Endothelial cell of umbilical vein (primary cell): ENCODE results near the gene PGM2L1. TPM values are rescaled to one million over a fixed set of nuclear protein-coding genes. Genes with fewer than 3 reads are reported as not detected.

Experiments used
- BruUV-seq: library from RNA; stranded (reverse); fragments of 400-500 nt; replicated peaks from 2 replicates; lab custom pipeline; 2021; lab: Mats Ljungman, UMichigan
- CTCF ChIA-PET: fragments of 300-600, 350-600 bp; sonication (Branson Sonifier 250); formaldehyde crosslinking; loops from one replicate; lab custom pipeline; 2021; ENCODE audit warnings: antibody characterized with exemption, inconsistent platforms; lab: Charles Lee
- POLR2A ChIA-PET: fragments of 300-600, 350-600 bp; sonication (Branson Sonifier 250); formaldehyde crosslinking; loops from one replicate; lab custom pipeline; 2021; ENCODE audit warnings: antibody characterized with exemption, inconsistent platforms; lab: Charles Lee
- DNase-seq: peaks from one replicate; pipeline ENCODE4 v3.0.0-alpha.2; 2011; ENCODE audit warnings: low read depth, low spot score
- FAIRE-seq: peaks from 2 replicates; lab custom pipeline; 2011; peaks lifted over from hg19 to GRCh38; lab: Jason Lieb, UNC
- H2AFZ ChIP-seq: 2 replicates; pipeline ENCODE4 v1.6.0; 2012; ENCODE audit warnings: low read depth, low read length, control low read depth, inconsistent platforms
- H3K27ac ChIP-seq: 2 replicates; pipeline ENCODE4 v1.5.1; 2011; ENCODE audit warnings: low read depth, mild to moderate bottlenecking, control low read depth, low read length, moderate library complexity; ENCODE audit not compliant: insufficient read depth
- H3K27me3 ChIP-seq, 2 experiments: 2 replicates each; pipeline versions ENCODE4 v1.6.0 to v1.6.1; 2011; ENCODE audit warnings: low read length in 2 of 2, mixed read lengths in 1 of 2; ENCODE audit not compliant: control insufficient read depth in 2 of 2, insufficient read depth in 2 of 2
- H3K36me3 ChIP-seq, 2 experiments: 2 replicates in 1 of 2; 3 replicates in 1 of 2; pipeline ENCODE4 v1.5.1; 2011; ENCODE audit warnings: low read length in 2 of 2, mild to moderate bottlenecking in 1 of 2, moderate library complexity in 1 of 2; ENCODE audit not compliant: control insufficient read depth in 2 of 2, insufficient read depth in 2 of 2; ENCODE audit errors: extremely low read depth in 1 of 2
- H3K4me1 ChIP-seq: 3 replicates; pipeline ENCODE4 v1.5.1; 2011; ENCODE audit warnings: mild to moderate bottlenecking, low read length; ENCODE audit not compliant: control insufficient read depth, insufficient read depth; ENCODE audit errors: extremely low read depth
- H3K4me2 ChIP-seq: 2 replicates; pipeline ENCODE4 v1.6.1; 2011; ENCODE audit warnings: low read length, control low read depth, mixed read lengths; ENCODE audit not compliant: insufficient read depth
- H3K4me3 ChIP-seq, 3 experiments: fragments of 200-600 bp in 1 of 3; sonication (generic), shearing (Covaris generic) in 1 of 3; replicated peaks in 1 of 3; 2 replicates each; pipeline ENCODE4 v1.5.1; 2011 to 2016; ENCODE audit warnings: control low read depth in 3 of 3, low read length in 3 of 3, mild to moderate bottlenecking in 2 of 3, inconsistent platforms in 1 of 3, low read depth in 1 of 3, moderate library complexity in 1 of 3; ENCODE audit not compliant: insufficient read depth in 1 of 3
- H3K79me2 ChIP-seq: 2 replicates; pipeline ENCODE4 v1.6.0; 2012; ENCODE audit warnings: low read length, inconsistent platforms; ENCODE audit not compliant: control insufficient read depth, insufficient read depth
- H3K9ac ChIP-seq: replicated peaks from 2 replicates; pipeline ENCODE3; 2011; ENCODE audit warnings: low read length, control low read depth; ENCODE audit not compliant: insufficient read depth; ENCODE audit errors: extremely low read depth
- H3K9me1 ChIP-seq: replicated peaks from 3 replicates; pipeline ENCODE4 v1.6.0; 2011; ENCODE audit warnings: mild to moderate bottlenecking, low read length; ENCODE audit not compliant: control insufficient read depth, insufficient read depth; ENCODE audit errors: extremely low read depth
- H3K9me3 ChIP-seq: replicated peaks from 2 replicates; pipeline ENCODE4 v1.5.1; 2012; ENCODE audit warnings: low read length, inconsistent platforms; ENCODE audit not compliant: control insufficient read depth, insufficient read depth
- H4K20me1 ChIP-seq: replicated peaks from 2 replicates; pipeline ENCODE3; 2011; ENCODE audit warnings: mild to moderate bottlenecking, low read length; ENCODE audit not compliant: control insufficient read depth, insufficient read depth; ENCODE audit errors: extremely low read depth
- CTCF ChIP-seq, 2 donors: IDR thresholded peaks; 1 replicate in 1 of 2; 2 replicates in 1 of 2; pipeline ENCODE4 v1.5.1; 2011; ENCODE audit warnings: low read length in 2 of 2, mild to moderate bottlenecking in 2 of 2, moderate library complexity in 2 of 2, control low read depth in 1 of 2, inconsistent platforms in 1 of 2, low read depth in 1 of 2; ENCODE audit not compliant: insufficient read depth in 1 of 2; ENCODE audit errors: extremely low read depth in 1 of 2
- EZH2 ChIP-seq: IDR thresholded peaks from 2 replicates; pipeline ENCODE4 v1.6.1; 2012; ENCODE audit warnings: borderline replicate concordance, low read depth, mild to moderate bottlenecking, moderate library complexity, low read length, inconsistent platforms; ENCODE audit not compliant: severe bottlenecking
- FOS ChIP-seq: IDR thresholded peaks from 2 replicates; pipeline ENCODE4 v1.6.1; 2011; ENCODE audit warnings: mild to moderate bottlenecking, low read length, moderate library complexity, borderline replicate concordance; ENCODE audit not compliant: insufficient read depth
- GATA2 ChIP-seq: IDR thresholded peaks from 2 replicates; pipeline ENCODE4 v1.7.0; 2011; ENCODE audit warnings: low read depth, mild to moderate bottlenecking, moderate library complexity, mixed read lengths, low read length; ENCODE audit not compliant: insufficient read length, insufficient read depth
- JUN ChIP-seq: IDR thresholded peaks from 2 replicates; pipeline ENCODE4 v1.6.1; 2011; ENCODE audit warnings: borderline replicate concordance, low read depth; ENCODE audit not compliant: insufficient read length, insufficient read depth
- MAX ChIP-seq: IDR thresholded peaks from 2 replicates; pipeline ENCODE4 v1.6.1; 2011; ENCODE audit not compliant: insufficient read depth, insufficient read length
- MYC ChIP-seq: IDR thresholded peaks from one replicate; pipeline ENCODE4 v1.6.1; 2011; ENCODE audit warnings: mild to moderate bottlenecking, low read depth, low read length
- POLR2A ChIP-seq: IDR thresholded peaks from 2 replicates; pipeline ENCODE4 v1.6.1; 2012; ENCODE audit warnings: low read depth, mild to moderate bottlenecking, control low read depth, low read length
- POLR2AphosphoS5 ChIP-seq: IDR thresholded peaks from 2 replicates; pipeline ENCODE4 v1.6.1; 2012; ENCODE audit warnings: low read depth, mild to moderate bottlenecking, control low read depth, low read length, moderate library complexity; ENCODE audit not compliant: insufficient read depth
- dilution Hi-C: fragments of 300-500 bp; cut with MboI; formaldehyde crosslinking; loops from one replicate; pipeline ENCODE4 v1.15.0; 2019; ENCODE audit warnings: low sequenced_read_pairs; ENCODE audit not compliant: extremely low pct_ligation_motif_present
- intact Hi-C: fragments of 100-400 bp; cut with micrococcal nuclease; formaldehyde crosslinking; loops from one replicate; pipeline ENCODE4 v1.10.0; 2022
- polyA plus RNA-seq, 4 experiments: library from polyadenylated mRNA; depleted of rRNA in 3 of 4; stranded (reverse) in 3 of 4; unstranded in 1 of 4; fragments of >200 nt; gene quantifications; 2 replicates each; pipeline versions ENCODE4 v1.2.1 to v1.2.3, GENCODE V29; 2011 to 2012; ENCODE audit warnings: missing spikeins in 1 of 4
- total RNA-seq: library from RNA; stranded (reverse); gene quantifications from 2 replicates; pipeline ENCODE4 v1.2.3, GENCODE V29; 2021

The PGM2L1 gene
- total and polyA plus RNA-seq, 2 donors (not counting 3 experiments of a cell fraction or from before 2014, with no cell fraction given), result 7.9 to 31.4 TPM

GRCh38 chr11:74384641-74385040, 13.6 kb downstream of the PGM2L1 start:
- Histone ChIP-seq H4K20me1 (no peaks in the 10 kb centered on the region), H3K9me3 (no peaks in the 10 kb centered on the region), H3K79me2 (peaks cover 10% of the 10 kb centered on the region), H3K36me3 (no peaks in the 10 kb centered on the region), H3K9me1 (no peaks in the 10 kb centered on the region), H3K4me3 (no peak overlapping the region), H3K4me2 (no peak overlapping the region), H3K4me1 (peaks cover 5% of the 10 kb centered on the region), H3K9ac (no peak overlapping the region), H2AFZ (no peak overlapping the region), H3K27me3 (no peaks in the 10 kb centered on the region), H3K27ac (no peak overlapping the region)
- POLR2A ChIA-PET, result no interaction called here
- dilution Hi-C loops, result no loop called here
- FAIRE-seq (no peak), DNase-seq (no peak)
- no TSS peak for BruUV-seq
- CTCF ChIA-PET, result interaction anchor here (1.1 to 2.6 kb wide), 3 partner anchors 11 to 68 kb away, joined by 4 to 9 read pairs (median 5); no protein-coding TSS in a partner anchor
- intact Hi-C loops, result loop anchor here (5.0 kb wide), 1 partner anchor 422 kb away; no protein-coding TSS in a partner anchor
- TF ChIP-seq MYC, result no peak

GRCh38 chr11:74380746-74381439, 17.3 kb downstream of the PGM2L1 start:
- no peak for DNase-seq
- Histone ChIP-seq H3K27ac (no peak overlapping the region), H3K4me3 (no peak overlapping the region), H3K9me1 (no peaks in the 10 kb centered on the region), H4K20me1 (no peaks in the 10 kb centered on the region), H3K79me2 (peaks cover 2% of the 10 kb centered on the region), H3K9me3 (no peaks in the 10 kb centered on the region), H3K27me3 (no peaks in the 10 kb centered on the region), H3K9ac (no peak overlapping the region), H3K4me2 (no peak overlapping the region), H3K36me3 (no peaks in the 10 kb centered on the region), H2AFZ (no peak overlapping the region), H3K4me1 (no peaks in the 10 kb centered on the region)
- intact Hi-C loops, result no loop called here
- no TSS peak for BruUV-seq
- POLR2A ChIA-PET, result no interaction called here
- FAIRE-seq, result no peak
- dilution Hi-C loops, result no loop called here
- TF ChIP-seq CTCF (IDR thresholded peaks at IDR 0.05; ENCODE audit: extremely low read depth in 1 of 2, insufficient read depth in 1 of 2, low read depth in 1 of 2, low read length in 2 of 2) (no peak), FOS (no peak), POLR2AphosphoS5 (no peak), MAX (no peak), POLR2A (no peak), JUN (no peak), MYC (no peak), EZH2 (no peak), GATA2 (no peak)
- CTCF ChIA-PET, result interaction anchor here (0.6 to 2.1 kb wide), 4 partner anchors 11 to 72 kb away, joined by 3 to 11 read pairs (median 4); no protein-coding TSS in a partner anchor
